Stimulated activated CD8-positive, alpha-beta memory T cell treated with anti-CD3 and anti-CD28 coated beads, Interleukin-4, amount 100 ng/mL, for 48 hours (primary cell): Measurements from ENCODE around the gene ATRIP.

ENCODE experiments used
- DNase-seq: peaks from one replicate; pipeline ENCODE4 v3.0.0-alpha.2; 2020

The ATRIP gene

DNA sequence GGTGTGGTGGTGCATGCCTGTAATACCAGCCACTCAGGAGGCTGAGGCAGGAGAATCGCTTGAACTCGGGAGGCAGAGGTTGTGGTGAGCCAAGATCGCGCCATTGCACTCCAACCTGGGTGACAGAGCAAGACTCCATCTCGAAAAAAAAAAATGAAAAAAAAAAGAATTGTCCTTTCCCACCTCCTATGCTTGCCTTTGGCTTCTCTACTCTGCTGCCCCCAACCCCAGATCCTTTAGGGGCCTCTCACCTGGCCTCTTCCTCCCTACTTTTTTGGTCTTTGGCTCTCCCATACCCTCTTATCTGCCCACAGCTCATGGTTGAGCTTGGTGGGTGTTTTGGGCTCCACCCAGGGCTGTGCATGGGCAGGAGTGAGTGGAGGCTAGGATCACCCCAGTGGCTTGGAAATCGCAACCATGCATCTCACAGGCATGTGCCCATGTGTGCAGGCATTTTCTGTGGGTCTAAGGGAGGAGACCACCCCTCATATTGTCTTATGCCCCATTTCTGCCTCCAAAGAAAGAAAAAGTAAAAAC, 59.5 kb downstream of the ATRIP start:
- DNase-seq, result no peak

- peak; percentile 76 for DNase-seq
Observed at GRCh38 chr3:48507256-48508061, 60.9 kb downstream of the ATRIP start.

GRCh38 chr3:48511551-48511950, 65.0 kb downstream of the ATRIP start:
- DNase-seq, result no peak

GRCh38 chr3:48514431-48515227, 68.1 kb downstream of the ATRIP start:
- DNase-seq, result peak; percentile 41
